GM12874 (cell line): ENCODE data around the gene DDX6.

Experiments used
- CTCF ChIP-seq: IDR thresholded peaks from 2 replicates; pipeline ENCODE4 v1.5.1; 2011; ENCODE audit warnings: low read depth, mild to moderate bottlenecking, control low read depth, low read length, moderate library complexity; ENCODE audit not compliant: insufficient read depth

DDX6 gene

DNA sequence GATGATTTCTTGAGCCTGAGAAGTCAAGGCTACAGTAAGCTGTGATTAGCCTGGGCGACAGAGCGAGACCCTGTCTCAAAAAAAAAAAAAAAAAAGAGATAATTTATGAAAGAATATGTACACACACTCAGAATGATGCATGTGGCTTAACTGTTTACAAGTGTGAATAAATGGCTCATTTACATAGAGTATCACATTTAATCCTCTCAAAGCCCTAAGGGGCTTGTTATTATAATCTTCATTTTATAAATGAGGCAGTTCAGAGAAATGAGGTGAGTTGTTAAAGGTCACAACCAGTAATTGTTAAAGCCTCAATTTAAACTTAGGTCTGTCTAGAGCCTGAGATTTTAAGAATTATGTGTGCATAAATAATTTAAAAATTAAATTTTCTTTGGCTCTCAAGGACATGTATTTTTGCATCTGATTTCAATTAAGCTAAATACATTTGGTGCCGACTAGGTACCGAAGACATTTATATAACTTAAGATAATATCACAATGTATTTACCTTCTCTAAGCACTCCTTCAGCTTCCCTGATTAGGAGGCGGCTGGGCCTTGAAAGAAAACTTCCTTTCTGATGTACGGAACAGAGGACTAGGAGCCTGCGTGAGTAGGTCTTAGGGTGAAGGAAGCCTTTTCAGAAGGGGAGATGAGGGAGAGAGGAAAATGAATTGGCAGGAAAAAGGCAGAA is 28.5 kb upstream of the DDX6 start:
- no peak for TF ChIP-seq CTCF

DNA sequence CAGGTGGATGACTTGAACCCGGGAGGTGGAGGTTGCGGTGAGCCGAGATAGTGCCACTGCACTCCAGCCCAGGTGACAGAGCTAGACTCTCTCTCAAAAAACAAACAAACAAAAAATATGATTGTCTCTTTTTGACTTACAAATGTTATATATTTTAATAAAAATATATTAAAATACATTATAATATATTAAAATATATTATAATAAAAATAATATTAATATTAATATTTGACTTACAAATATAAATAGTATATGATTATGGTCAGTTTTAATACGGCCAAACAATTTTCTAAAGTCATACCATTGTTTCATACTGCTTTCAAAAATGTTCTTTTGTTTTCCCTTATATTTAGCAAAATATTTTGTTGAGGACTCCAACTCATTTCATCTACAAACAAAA is 27.2 kb upstream of the DDX6 start:
- TF ChIP-seq CTCF = no peak

DNA sequence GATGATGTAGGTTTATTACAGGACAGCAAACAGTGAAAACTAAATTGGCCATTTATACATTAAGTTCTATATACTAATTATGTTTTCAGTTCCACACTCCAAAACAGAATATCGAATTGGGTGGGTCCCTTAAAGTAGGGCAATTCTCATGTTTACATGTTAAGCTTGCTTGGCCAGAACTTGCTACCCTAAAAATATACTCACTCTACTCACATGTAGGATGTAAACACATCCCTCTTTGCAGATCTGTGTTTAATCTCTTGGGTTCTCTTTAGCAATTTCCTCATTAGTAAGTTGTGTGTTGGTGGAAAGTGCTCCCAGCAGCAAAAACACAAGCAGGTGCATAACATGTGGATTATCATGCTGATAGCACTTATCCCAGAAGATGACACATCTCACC is 22.6 kb upstream of the DDX6 start:
- TF ChIP-seq CTCF = no peak

DNA sequence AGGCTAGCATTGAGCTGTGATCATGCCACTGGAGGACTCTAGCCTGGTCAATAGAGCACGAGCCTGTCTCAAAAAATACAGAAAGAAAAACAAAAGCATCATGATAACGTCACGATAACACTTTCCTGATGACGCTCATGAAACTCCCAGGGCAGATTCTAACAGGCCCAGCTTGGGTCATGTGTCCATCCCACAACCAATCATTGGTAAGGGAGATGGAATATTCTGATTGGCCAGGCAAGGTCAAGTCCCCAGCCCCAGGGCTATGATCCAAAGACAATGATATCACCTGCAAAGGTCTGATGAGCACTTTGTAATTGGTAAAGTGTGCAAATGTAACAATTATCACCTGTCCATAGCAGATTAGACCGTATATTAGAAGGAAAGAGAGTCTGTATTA is 21.5 kb upstream of the DDX6 start:
- TF ChIP-seq CTCF = no peak

GRCh38 chr11:118807800-118808778 is 17.1 kb upstream of the DDX6 start:
- no peak for TF ChIP-seq CTCF

- no peak for TF ChIP-seq CTCF
Observed at GRCh38 chr11:118806400-118806799, 15.4 kb upstream of the DDX6 start.

- no peak for TF ChIP-seq CTCF
Observed at GRCh38 chr11:118804094-118804493, 13.1 kb upstream of the DDX6 start.
